HepG2 (cell line): ENCODE data around the gene HHIPL1. TPM values are rescaled to one million over a fixed set of nuclear protein-coding genes. Genes with fewer than 3 reads are reported as not detected.

ENCODE experiments used
- ATAC-seq: fragments of 200-7000 bp; cut with Tn5 transposase; 3 replicates; pipeline ENCODE4 v1.9.1; 2020; ENCODE audit warnings: mild to moderate bottlenecking, moderate library complexity
- BruUV-seq: library from RNA; stranded (reverse); fragments of 400-500 nt; replicated peaks from 2 replicates; lab custom pipeline; 2021; lab: Mats Ljungman, UMichigan
- CTCF ChIA-PET: fragments of 300-600 bp; formaldehyde crosslinking; extraction: SDS; loops from one replicate; lab custom pipeline; 2021; ENCODE audit warnings: low total read pairs, inconsistent platforms, low intra/inter-chr PET ratio; lab: Yijun Ruan, JAX
- POLR2A ChIA-PET: fragments of 350-600 bp; sonication (Branson Sonifier 250); formaldehyde crosslinking; loops from one replicate; lab custom pipeline; 2020; ENCODE audit warnings: antibody characterized with exemption, inconsistent platforms; lab: Yijun Ruan, JAX
- DNase-seq: peaks from one replicate; pipeline ENCODE4 v3.0.0-alpha.2; 2015; ENCODE audit warnings: low spot score
- FAIRE-seq: peaks from 3 replicates; lab custom pipeline; 2011; peaks lifted over from hg19 to GRCh38; lab: Jason Lieb, UNC
- H2AFZ ChIP-seq: one replicate; pipeline ENCODE4 v1.6.1; 2011; ENCODE audit warnings: low read length, inconsistent platforms
- H3K27ac ChIP-seq: fragments of 300-600 bp; 3 replicates; pipeline ENCODE4 v1.8.0; 2011; ENCODE audit warnings: mixed run types, mild to moderate bottlenecking, mixed read lengths, low read length, inconsistent platforms; ENCODE audit not compliant: insufficient read depth; ENCODE audit errors: extremely low read length
- H3K27me3 ChIP-seq, 2 experiments: fragments of 200-600 bp in 1 of 2; 2 replicates in 1 of 2; 3 replicates in 1 of 2; pipeline versions ENCODE4 v1.6.0 to v1.8.0; 2011; ENCODE audit warnings: low read length in 2 of 2, mild to moderate bottlenecking in 2 of 2, moderate library complexity in 2 of 2, inconsistent platforms in 1 of 2; ENCODE audit not compliant: insufficient read depth in 2 of 2, control insufficient read depth in 1 of 2
- H3K36me3 ChIP-seq, 2 experiments: fragments of 200-600 bp in 1 of 2; replicated peaks in 1 of 2; 2 replicates in 1 of 2; 3 replicates in 1 of 2; pipeline versions ENCODE4 v1.5.1 to v1.8.0; 2011; ENCODE audit warnings: low read length in 2 of 2, inconsistent platforms in 1 of 2; ENCODE audit not compliant: insufficient read depth in 2 of 2, control insufficient read depth in 1 of 2
- H3K4me1 ChIP-seq: 2 replicates; pipeline ENCODE4 v1.5.1; 2012; ENCODE audit warnings: low read length, inconsistent platforms; ENCODE audit not compliant: insufficient read depth
- H3K4me2 ChIP-seq: 2 replicates; pipeline ENCODE4 v1.6.0; 2011; ENCODE audit warnings: low read depth, low read length, inconsistent platforms
- H3K4me3 ChIP-seq, 3 experiments: fragments of 200-600 bp in 1 of 3; sonication (generic), shearing (Covaris generic) in 1 of 3; replicated peaks in 1 of 3; 2 replicates each; pipeline ENCODE4 v1.5.1; 2011 to 2016; ENCODE audit warnings: low read length in 3 of 3, inconsistent platforms in 2 of 3, low read depth in 2 of 3, mild to moderate bottlenecking in 2 of 3, control low read depth in 1 of 3, mixed read lengths in 1 of 3; ENCODE audit not compliant: insufficient read depth in 1 of 3
- H3K79me2 ChIP-seq: one replicate; pipeline ENCODE4 v1.6.1; 2011; ENCODE audit warnings: low read length, inconsistent platforms; ENCODE audit not compliant: insufficient read depth
- H3K9ac ChIP-seq: 2 replicates; pipeline ENCODE4 v1.6.0; 2011; ENCODE audit warnings: mild to moderate bottlenecking, low read depth, low read length, inconsistent platforms; ENCODE audit not compliant: insufficient read depth
- H3K9me3 ChIP-seq: 2 replicates; pipeline ENCODE4 v1.5.1; 2012; ENCODE audit warnings: mild to moderate bottlenecking, low read length
- H4K20me1 ChIP-seq: 2 replicates; pipeline ENCODE4 v1.6.0; 2011; ENCODE audit warnings: inconsistent platforms, mild to moderate bottlenecking, low read length, moderate library complexity; ENCODE audit not compliant: insufficient read depth
- AGO1 ChIP-seq: fragments of 200-400 bp; formaldehyde crosslinking; IDR thresholded peaks from 2 replicates; pipeline ENCODE4 v1.6.1; 2017; ENCODE audit warnings: mild to moderate bottlenecking, low read depth, low read length, moderate library complexity; ENCODE audit not compliant: poor library complexity, severe bottlenecking
- AGO2 ChIP-seq: fragments of 200-400 bp; formaldehyde crosslinking; optimal IDR thresholded peaks from 2 replicates; pipeline ENCODE3; 2017; ENCODE audit warnings: mild to moderate bottlenecking, low read depth, low read length, moderate library complexity
- BRCA1 ChIP-seq: sonication (generic); formaldehyde crosslinking; IDR thresholded peaks from 2 replicates; pipeline ENCODE4 v1.4.0; 2020; ENCODE audit warnings: missing genetic modification reagents
- CREM ChIP-seq, 2 experiments: sonication (generic) in 1 of 2; formaldehyde crosslinking in 1 of 2; IDR thresholded peaks; 2 replicates each; pipeline versions ENCODE4 v1.4.0 to v1.6.1; 2016 to 2020; ENCODE audit warnings: antibody characterized with exemption in 1 of 2, mild to moderate bottlenecking in 1 of 2, missing genetic modification reagents in 1 of 2
- DNMT3B ChIP-seq: conservative IDR thresholded peaks from 2 replicates; pipeline ENCODE4 v1.6.1; 2016; ENCODE audit warnings: missing biosample characterization, control low read depth
- KLF12 ChIP-seq: sonication (generic); formaldehyde crosslinking; IDR thresholded peaks from 2 replicates; pipeline ENCODE4 v1.4.0; 2020; ENCODE audit warnings: missing genetic modification reagents, borderline replicate concordance
- MAF1 ChIP-seq: sonication (generic); formaldehyde crosslinking; IDR thresholded peaks from 2 replicates; pipeline ENCODE4 v1.5.0; 2020; ENCODE audit warnings: missing genetic modification reagents, borderline replicate concordance
- PRMT3 ChIP-seq: sonication (generic); formaldehyde crosslinking; IDR thresholded peaks from 2 replicates; pipeline ENCODE4 v1.8.1; 2022; ENCODE audit warnings: low read depth, mild to moderate bottlenecking, moderate library complexity, missing genetic modification reagents, borderline replicate concordance
- PTBP1 ChIP-seq: fragments of 200-400 bp; formaldehyde crosslinking; IDR thresholded peaks from 2 replicates; pipeline ENCODE4 v1.6.1; 2018; ENCODE audit warnings: low read length, low read depth; ENCODE audit not compliant: poor library complexity, severe bottlenecking
- SMARCC2 ChIP-seq: fragments of 450-650 bp; IDR thresholded peaks from 2 replicates; pipeline ENCODE4 v1.6.1; 2017; ENCODE audit warnings: antibody characterized with exemption, mild to moderate bottlenecking
- SUZ12 ChIP-seq: fragments of 150-350 bp; IDR thresholded peaks from 2 replicates; pipeline ENCODE4 v1.6.1; 2014; ENCODE audit warnings: low read depth, low read length
- ZFP36 ChIP-seq: fragments of 150-350 bp; IDR thresholded peaks from 2 replicates; pipeline ENCODE4 v1.6.1; 2018; ENCODE audit warnings: borderline replicate concordance, low read length, low read depth; ENCODE audit not compliant: partially characterized antibody
- ZNF17 ChIP-seq: sonication (generic); formaldehyde crosslinking; IDR thresholded peaks from 2 replicates; pipeline ENCODE4 v1.5.0; 2020; ENCODE audit warnings: mild to moderate bottlenecking, missing genetic modification reagents
- ZNF205 ChIP-seq: IDR thresholded peaks from 2 replicates; pipeline ENCODE4 v1.6.1; 2018; ENCODE audit warnings: missing biosample characterization, missing genetic modification reagents
- ZNF256 ChIP-seq: sonication (generic); formaldehyde crosslinking; conservative IDR thresholded peaks from 2 replicates; pipeline ENCODE4 v1.4.0; 2020; ENCODE audit warnings: missing genetic modification reagents
- ZNF629 ChIP-seq: sonication (generic); formaldehyde crosslinking; conservative IDR thresholded peaks from 2 replicates; pipeline ENCODE4 v1.5.0; 2020; ENCODE audit warnings: missing genetic modification reagents
- ZNF768 ChIP-seq: sonication (generic); formaldehyde crosslinking; IDR thresholded peaks from 2 replicates; pipeline ENCODE4 v1.4.0; 2020; ENCODE audit warnings: missing genetic modification reagents
- ZNF773 ChIP-seq: sonication (generic); formaldehyde crosslinking; IDR thresholded peaks from 2 replicates; pipeline ENCODE4 v1.4.0; 2020; ENCODE audit warnings: missing genetic modification reagents, borderline replicate concordance
- ZNF839 ChIP-seq: sonication (generic); formaldehyde crosslinking; IDR thresholded peaks from 2 replicates; pipeline ENCODE4 v1.4.0; 2020; ENCODE audit warnings: missing genetic modification reagents, mild to moderate bottlenecking, borderline replicate concordance
- WGBS: methylation state at CpG from one replicate; pipeline ENCODE4 v1.1.6; 2017; ENCODE audit warnings: low lambda C conversion rate; 5-methylcytosine and 5-hydroxymethylcytosine counted together
- in situ Hi-C: cut with HindIII; loops from 2 replicates; pipeline ENCODE4 v1.10.0; 2017; ENCODE audit warnings: low pct_unique_long_range_greater_than_20kb; ENCODE audit not compliant: extremely low pct_ligation_motif_present
- intact Hi-C: fragments of 100-400 bp; cut with micrococcal nuclease; formaldehyde crosslinking; loops from one replicate; pipeline ENCODE4 v1.10.0; 2022; ENCODE audit not compliant: unreplicated experiment
- polyA plus RNA-seq, 8 experiments: library from polyadenylated mRNA; depleted of rRNA in 3 of 8; stranded (reverse) in 7 of 8; unstranded in 1 of 8; fragments of >200 nt; fragmentation: Illumina TruSeq in 4 of 8; extraction: Trizol in 4 of 8; gene quantifications; 2 replicates each; pipeline versions ENCODE4 v1.2.1 to v1.2.3, GENCODE V29; 2011 to 2016; ENCODE audit warnings: low read depth in 4 of 8, missing spikeins in 1 of 8, mixed read lengths in 1 of 8; ENCODE audit not compliant: insufficient read depth in 1 of 8
- total RNA-seq, 5 experiments: library from RNA; depleted of rRNA; stranded (reverse); fragments of >200 nt; fragmentation: Illumina TruSeq; extraction: Trizol; gene quantifications; 2 replicates each; pipeline ENCODE4 v1.2.3, GENCODE V29; 2016; ENCODE audit warnings: low read depth in 1 of 5
- TF ChIP-seq, protein P1 (sequence below): IDR thresholded peaks from 2 replicates; pipeline ENCODE4 v1.6.1; 2016; ENCODE audit warnings: low read depth, borderline replicate concordance
- TF ChIP-seq, protein P2 (sequence below): sonication (generic); formaldehyde crosslinking; IDR thresholded peaks from 2 replicates; pipeline ENCODE4 v1.8.0; 2022; ENCODE audit warnings: missing genetic modification reagents, mild to moderate bottlenecking, moderate library complexity, borderline replicate concordance
- TF ChIP-seq, protein P3 (sequence below): sonication (generic); formaldehyde crosslinking; IDR thresholded peaks from 2 replicates; pipeline ENCODE4 v1.5.0; 2020; ENCODE audit warnings: missing genetic modification reagents

HHIPL1 gene
- total and polyA plus RNA-seq, 2 of the 13 experiments (the other 11 are each of a cell fraction or from before 2014, with no cell fraction given): not detected

DNA sequence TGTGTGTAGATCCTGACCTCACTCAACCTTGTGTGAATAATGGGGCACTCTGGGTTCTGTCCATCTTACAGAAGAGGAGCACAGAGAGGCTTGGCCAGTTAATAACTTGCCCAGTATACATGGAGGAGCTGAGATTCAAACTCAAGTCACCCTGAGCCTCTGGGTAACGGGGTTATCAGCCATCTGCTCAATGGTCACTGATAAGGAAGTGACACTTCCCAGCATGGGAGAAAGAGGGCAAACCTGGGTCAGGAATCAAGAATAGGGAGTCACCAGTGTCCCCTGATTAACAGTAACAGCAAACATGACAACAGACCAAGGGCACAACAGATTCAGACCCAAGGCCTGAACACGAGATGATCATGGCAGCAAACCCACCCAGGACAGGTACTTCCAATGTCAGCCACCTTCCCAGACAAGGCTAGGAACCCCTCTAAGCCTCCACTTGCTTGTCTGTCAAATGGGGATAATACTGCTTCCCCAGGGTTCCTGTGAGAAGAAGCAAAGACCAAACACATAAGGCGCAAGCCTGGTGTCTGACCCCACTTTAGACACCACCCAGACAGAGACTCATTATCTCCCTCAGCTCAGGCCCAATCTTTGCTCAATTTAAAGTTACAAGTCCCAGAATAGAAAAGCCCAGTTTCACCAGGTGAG is 44.6 kb upstream of the HHIPL1 start:
- H3K4me3 ChIP-seq: peak overlapping the region; percentile 8 to 85 (median 81); a peak in 5 of 6 replicates
- intact Hi-C loops: no loop called here
- peaks cover 47% of the 10 kb centered on the region for H4K20me1 ChIP-seq
- no peaks in the 10 kb centered on the region for H3K9me3 ChIP-seq
- DNase-seq (no peak), ATAC-seq (no peak), FAIRE-seq (peak; percentile 8)
- no peaks in the 10 kb centered on the region; a peak in 1 of 5 replicates for H3K27me3 ChIP-seq
- H3K4me1 ChIP-seq: peaks cover 65% of the 10 kb centered on the region
- peak overlapping the region; percentile 80 for H3K27ac ChIP-seq
- peaks cover 84% of the 10 kb centered on the region for H3K79me2 ChIP-seq
- CTCF ChIA-PET: no interaction called here
- POLR2A ChIA-PET: interaction anchor here (1.8 to 8.6 kb wide), 3 partner anchors 25 to 46 kb away, joined by 7 to 101 read pairs (median 11); no protein-coding TSS in a partner anchor
- peak overlapping the region; percentile 70 for H3K9ac ChIP-seq
- in situ Hi-C loops: loop anchor here (5.0 kb wide), 1 partner anchor 33 kb away; no protein-coding TSS in a partner anchor
- 71% methylated on average over 2 of the region's 3 CpGs for WGBS
- H2AFZ ChIP-seq: no peak overlapping the region
- H3K4me2 ChIP-seq: peak overlapping the region; percentile 90
- H3K36me3 ChIP-seq: peaks cover 4 to 8% of the 10 kb centered on the region in 2 experiments; a peak in 2 of 5 replicates
- BruUV-seq: no TSS peak
- TF ChIP-seq, protein P1, sequence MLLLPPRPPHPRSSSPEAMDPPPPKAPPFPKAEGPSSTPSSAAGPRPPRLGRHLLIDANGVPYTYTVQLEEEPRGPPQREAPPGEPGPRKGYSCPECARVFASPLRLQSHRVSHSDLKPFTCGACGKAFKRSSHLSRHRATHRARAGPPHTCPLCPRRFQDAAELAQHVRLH (CRISPR knock-in tag): 0 out of 2 replicates have a peak, but pooled peaks have one; percentile 46
- TF ChIP-seq, protein P2, sequence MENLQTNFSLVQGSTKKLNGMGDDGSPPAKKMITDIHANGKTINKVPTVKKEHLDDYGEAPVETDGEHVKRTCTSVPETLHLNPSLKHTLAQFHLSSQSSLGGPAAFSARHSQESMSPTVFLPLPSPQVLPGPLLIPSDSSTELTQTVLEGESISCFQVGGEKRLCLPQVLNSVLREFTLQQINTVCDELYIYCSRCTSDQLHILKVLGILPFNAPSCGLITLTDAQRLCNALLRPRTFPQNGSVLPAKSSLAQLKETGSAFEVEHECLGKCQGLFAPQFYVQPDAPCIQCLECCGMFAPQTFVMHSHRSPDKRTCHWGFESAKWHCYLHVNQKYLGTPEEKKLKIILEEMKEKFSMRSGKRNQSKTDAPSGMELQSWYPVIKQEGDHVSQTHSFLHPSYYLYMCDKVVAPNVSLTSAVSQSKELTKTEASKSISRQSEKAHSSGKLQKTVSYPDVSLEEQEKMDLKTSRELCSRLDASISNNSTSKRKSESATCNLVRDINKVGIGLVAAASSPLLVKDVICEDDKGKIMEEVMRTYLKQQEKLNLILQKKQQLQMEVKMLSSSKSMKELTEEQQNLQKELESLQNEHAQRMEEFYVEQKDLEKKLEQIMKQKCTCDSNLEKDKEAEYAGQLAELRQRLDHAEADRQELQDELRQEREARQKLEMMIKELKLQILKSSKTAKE (CRISPR knock-in tag): no peak
- TF ChIP-seq BRCA1 (CRISPR knock-in tag) (no peak), ZNF768 (CRISPR knock-in tag) (no peak), PTBP1 (no peak), ZFP36 (no peak), CREM (IDR thresholded peaks at IDR 0.05) (no peak), CREM (CRISPR knock-in tag; IDR thresholded peaks at IDR 0.05) (no peak), ZNF256 (no peak), PRMT3 (no peak), ZNF205 (CRISPR knock-in tag) (no peak), DNMT3B (CRISPR knock-in tag) (no peak), ZNF773 (CRISPR knock-in tag) (no peak), AGO1 (no peak), ZNF629 (CRISPR knock-in tag) (peak; percentile 93), AGO2 (no peak), ZNF17 (CRISPR knock-in tag) (no peak), SMARCC2 (no peak), ZNF839 (CRISPR knock-in tag) (no peak), MAF1 (no peak), KLF12 (CRISPR knock-in tag) (no peak), SUZ12 (no peak)
- TF ChIP-seq, protein P3, sequence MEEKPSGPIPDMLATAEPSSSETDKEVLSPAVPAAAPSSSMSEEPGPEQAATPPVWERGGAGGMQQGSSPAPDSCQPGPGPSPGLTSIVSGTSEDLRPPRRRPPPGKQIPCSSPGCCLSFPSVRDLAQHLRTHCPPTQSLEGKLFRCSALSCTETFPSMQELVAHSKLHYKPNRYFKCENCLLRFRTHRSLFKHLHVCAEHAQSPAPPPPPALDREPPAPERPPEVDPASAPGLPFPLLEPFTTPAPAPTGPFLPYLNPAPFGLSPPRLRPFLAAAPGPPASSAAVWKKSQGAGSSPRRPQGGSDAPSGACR: no peak
